GM23248 (cell line): Measurements from ENCODE around the gene MYZAP. TPM values are rescaled to one million over a fixed set of nuclear protein-coding genes. Genes with fewer than 3 reads are reported as not detected.
"Not testable (repeated sequence)": the region's sequence is repeated elsewhere in the genome, so short reads cannot be mapped to it uniquely, and the experiment has no call there.

Experiments
- DNase-seq: peaks from one replicate; pipeline ENCODE4 v3.0.0-alpha.2; 2015
- H2AFZ ChIP-seq: fragments of 200-600 bp; sonication (generic); 2 replicates; pipeline ENCODE4 v1.6.1; 2016; ENCODE audit warnings: antibody characterized with exemption
- H3F3A ChIP-seq: fragments of 200-600 bp; sonication (generic); 2 replicates; pipeline ENCODE4 v1.6.1; 2016; ENCODE audit warnings: mild to moderate bottlenecking, antibody characterized with exemption, mixed run types; ENCODE audit not compliant: insufficient read depth
- H3K27ac ChIP-seq: fragments of 200-600 bp; sonication (generic); 2 replicates; pipeline ENCODE4 v1.5.1; 2016; ENCODE audit warnings: mild to moderate bottlenecking
- H3K27me3 ChIP-seq: fragments of 200-600 bp; sonication (generic); replicated peaks from 2 replicates; pipeline ENCODE4 v1.6.1; 2016; ENCODE audit warnings: mild to moderate bottlenecking; ENCODE audit not compliant: insufficient read depth
- H3K36me3 ChIP-seq: fragments of 200-600 bp; sonication (generic); 2 replicates; pipeline ENCODE4 v1.6.1; 2016; ENCODE audit warnings: low read depth, mild to moderate bottlenecking
- H3K4me1 ChIP-seq: fragments of 200-600 bp; sonication (generic); 2 replicates; pipeline ENCODE4 v1.6.1; 2016; ENCODE audit warnings: mild to moderate bottlenecking; ENCODE audit not compliant: insufficient read depth
- H3K4me2 ChIP-seq: fragments of 200-600 bp; sonication (generic); one replicate; pipeline ENCODE4 v1.6.1; 2016; ENCODE audit warnings: mild to moderate bottlenecking; ENCODE audit not compliant: unreplicated experiment
- H3K4me3 ChIP-seq: fragments of 200-600 bp; sonication (generic); 2 replicates; pipeline ENCODE4 v1.5.1; 2016; ENCODE audit warnings: mild to moderate bottlenecking
- H3K79me2 ChIP-seq: fragments of 200-600 bp; sonication (generic); 2 replicates; pipeline ENCODE4 v1.6.1; 2016; ENCODE audit warnings: mild to moderate bottlenecking; ENCODE audit not compliant: insufficient read depth
- H3K9ac ChIP-seq: fragments of 200-600 bp; sonication (generic); 2 replicates; pipeline ENCODE4 v1.6.1; 2016; ENCODE audit warnings: mild to moderate bottlenecking
- H3K9me2 ChIP-seq: fragments of 200-600 bp; sonication (generic); 2 replicates; pipeline ENCODE4 v1.6.1; 2016; ENCODE audit warnings: mixed run types, mild to moderate bottlenecking, moderate library complexity; ENCODE audit not compliant: insufficient read depth
- H3K9me3 ChIP-seq: fragments of 200-600 bp; sonication (generic); one replicate; pipeline ENCODE4 v1.6.1; 2017; ENCODE audit warnings: low read depth
- H4K20me1 ChIP-seq: fragments of 200-600 bp; sonication (generic); 2 replicates; pipeline ENCODE4 v1.6.0; 2016; ENCODE audit not compliant: insufficient read depth
- EZH2 ChIP-seq: fragments of 200-600 bp; sonication (generic); IDR thresholded peaks from 2 replicates; pipeline ENCODE4 v1.6.1; 2018; ENCODE audit warnings: antibody characterized with exemption, mild to moderate bottlenecking; ENCODE audit not compliant: insufficient read depth, poor library complexity, severe bottlenecking
- EZH2phosphoT487 ChIP-seq: fragments of 200-600 bp; sonication (generic); IDR thresholded peaks from 2 replicates; pipeline ENCODE4 v1.6.1; 2018; ENCODE audit warnings: antibody characterized with exemption, moderate library complexity, mild to moderate bottlenecking, low read depth; ENCODE audit not compliant: insufficient read depth
- whole genome bisulfite sequencing, 2 experiments: methylation state at CpG; one replicate each; pipeline ENCODE4 v1.1.6; 2015 to 2017; ENCODE audit warnings: low lambda C conversion rate in 2 of 2, low coverage in 1 of 2; ENCODE audit errors: missing lambda C conversion rate in 2 of 2; 5-methylcytosine and 5-hydroxymethylcytosine counted together
- in situ Hi-C: fragments of 300-500 bp; cut with MboI; formaldehyde crosslinking; loops from 2 replicates; pipeline ENCODE4 v1.15.0; 2020
- polyA plus RNA-seq: library from polyadenylated mRNA; unstranded; fragments of >200 nt; fragmentation: Nextera tagmentation; extraction: Ambion mirVana; gene quantifications from 2 replicates; pipeline ENCODE4 v1.2.1, GENCODE V29; 2016
- total RNA-seq: library from RNA; depleted of rRNA; stranded (reverse); fragments of >200 nt; shearing (Covaris generic); gene quantifications from 2 replicates; pipeline ENCODE4 v1.2.3, GENCODE V29; 2014

Gene MYZAP
- total and polyA plus RNA-seq, 2 experiments from 2014 or later, result 0.11 TPM; not detected in 1

DNA sequence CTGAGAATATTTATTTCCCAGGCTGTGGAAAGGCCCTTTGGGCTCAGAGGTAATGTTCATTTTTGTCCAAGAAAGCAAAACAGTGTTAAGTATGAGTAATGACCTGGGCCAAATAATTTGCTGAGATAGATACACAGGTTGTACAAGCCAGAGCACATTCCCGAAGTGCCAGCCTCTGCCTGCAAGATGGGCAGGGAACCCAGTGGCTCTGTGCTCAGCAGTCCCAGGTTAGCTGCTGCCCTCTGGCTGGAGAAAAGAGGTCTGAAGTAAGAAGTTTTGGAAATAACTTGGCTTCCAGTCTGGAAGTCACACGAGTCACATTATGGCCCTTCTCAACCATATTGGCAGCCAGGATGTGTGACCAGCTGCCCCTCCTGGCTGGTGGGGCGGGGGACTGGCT is 20.2 kb downstream of the MYZAP start:
- DNase-seq, result peak; percentile 44
- no peak overlapping the region for H3K4me2 ChIP-seq
- no peak overlapping the region for H3K9ac ChIP-seq
- H4K20me1 ChIP-seq, result no peaks in the 10 kb centered on the region
- 15 to 24% methylated on average over 3 of the region's 3 CpGs for WGBS, 2 experiments
- no peaks in the 10 kb centered on the region for H3K9me3 ChIP-seq
- in situ Hi-C loops, result no loop called here
- H3K9me2 ChIP-seq, result no peaks in the 10 kb centered on the region
- TF ChIP-seq EZH2phosphoT487 (no peak), EZH2 (no peak)
- H3F3A ChIP-seq, result 0 out of 2 replicates have a peak, but pooled peaks cover 4% of the 10 kb centered on the region
- H3K36me3 ChIP-seq, result no peaks in the 10 kb centered on the region
- H3K79me2 ChIP-seq, result no peaks in the 10 kb centered on the region
- no peak overlapping the region for H3K27ac ChIP-seq
- no peak overlapping the region for H3K4me3 ChIP-seq
- no peaks in the 10 kb centered on the region for H3K27me3 ChIP-seq
- 0 out of 2 replicates have a peak, but pooled peaks cover 5% of the 10 kb centered on the region for H3K4me1 ChIP-seq
- H2AFZ ChIP-seq, result no peak overlapping the region

DNA sequence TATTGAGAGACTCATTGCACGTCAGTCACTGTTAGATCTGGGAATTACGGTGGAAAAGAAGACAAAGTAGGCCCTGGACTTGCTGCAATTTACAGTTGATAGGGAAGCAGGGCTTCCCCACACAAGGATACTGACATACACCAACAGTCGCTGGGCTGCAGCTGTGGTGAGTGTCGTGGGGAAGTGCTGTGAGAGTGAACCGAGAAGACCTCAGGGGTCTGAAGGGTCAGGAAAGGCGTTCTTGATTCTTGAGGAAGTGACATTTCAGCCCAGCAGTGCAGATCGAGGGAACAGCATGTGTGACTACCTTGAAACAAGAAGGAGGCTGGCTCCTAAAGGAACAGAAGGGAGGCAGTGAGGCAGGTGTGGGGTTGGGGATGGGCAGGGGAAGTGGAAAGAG is 22.5 kb downstream of the MYZAP start:
- TF ChIP-seq EZH2, result no peak
- no peak for TF ChIP-seq EZH2phosphoT487
- Histone ChIP-seq H2AFZ (no peak overlapping the region), H3K79me2 (no peaks in the 10 kb centered on the region), H3K27ac (no peak overlapping the region), H3K9ac (no peak overlapping the region), H3K9me2 (no peaks in the 10 kb centered on the region), H3K4me2 (no peak overlapping the region), H4K20me1 (no peaks in the 10 kb centered on the region), H3K36me3 (no peaks in the 10 kb centered on the region), H3K4me3 (no peak overlapping the region), H3K27me3 (no peaks in the 10 kb centered on the region), H3K9me3 (no peaks in the 10 kb centered on the region), H3F3A (0 out of 2 replicates have a peak, but pooled peaks cover 4% of the 10 kb centered on the region), H3K4me1 (0 out of 2 replicates have a peak, but pooled peaks cover 5% of the 10 kb centered on the region)
- no peak for DNase-seq
- in situ Hi-C loops, result no loop called here
- WGBS, 2 experiments, result 72 to 73% methylated on average over 7 of the region's 7 CpGs

DNA sequence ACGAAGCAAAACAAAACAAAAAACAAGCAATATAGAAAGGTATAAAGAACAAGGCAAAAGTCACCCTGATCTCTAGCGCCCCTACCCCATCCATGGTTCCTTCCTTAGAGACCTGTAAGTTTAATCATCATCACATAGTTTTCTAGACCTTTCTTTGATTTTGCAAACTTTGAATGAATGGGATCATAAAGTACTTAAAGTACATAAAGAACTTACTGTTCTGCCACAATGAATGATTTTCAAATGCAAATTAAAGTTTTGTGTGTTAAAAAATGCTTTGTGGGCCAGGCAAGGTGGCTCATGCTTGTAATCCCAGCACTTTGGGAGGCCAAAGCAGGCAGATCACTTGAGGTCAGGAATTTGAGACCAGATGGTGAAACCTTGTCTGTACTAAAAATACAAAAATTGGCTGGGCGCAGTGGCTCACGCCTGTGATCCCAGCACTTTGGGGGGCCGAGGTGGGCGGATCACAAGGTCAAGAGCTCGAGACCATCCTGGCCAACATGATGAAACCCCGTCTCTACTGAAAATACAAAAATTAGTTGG is 24.3 kb downstream of the MYZAP start:
- WGBS, 2 experiments, result 80% methylated on average over 8 of the region's 8 CpGs
- H3K4me2 ChIP-seq, H2AFZ ChIP-seq, H3K27ac ChIP-seq, H3K9me2 ChIP-seq, H3K9me3 ChIP-seq, in situ Hi-C loops, H3K27me3 ChIP-seq, H3K4me1 ChIP-seq, H3F3A ChIP-seq, H3K79me2 ChIP-seq, H3K9ac ChIP-seq, DNase-seq, H3K36me3 ChIP-seq, H4K20me1 ChIP-seq, H3K4me3 ChIP-seq: not testable (repeated sequence)

DNA sequence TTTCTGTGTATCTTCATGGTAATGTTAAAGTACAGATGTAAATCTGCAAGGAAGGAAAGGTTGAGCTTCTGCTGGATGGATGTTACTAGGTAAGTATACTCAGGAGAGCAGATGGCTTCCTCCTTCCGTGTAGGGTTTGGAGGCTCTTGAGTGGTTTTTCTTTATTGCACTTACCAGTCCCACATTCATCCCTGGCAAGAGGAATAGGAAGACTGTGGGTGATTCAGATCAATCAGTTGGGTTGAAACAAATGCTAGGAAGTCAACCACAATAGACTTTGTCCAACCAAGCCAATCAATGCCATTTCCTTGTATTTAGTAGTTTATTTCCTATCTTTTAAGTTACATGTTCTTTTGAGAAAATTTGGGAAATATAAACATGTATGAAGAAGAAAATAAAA is 26.6 kb downstream of the MYZAP start:
- Histone ChIP-seq H3K36me3 (no peaks in the 10 kb centered on the region), H3K27me3 (no peaks in the 10 kb centered on the region), H3K79me2 (no peaks in the 10 kb centered on the region), H3K4me2 (no peak overlapping the region), H2AFZ (no peak overlapping the region), H3K27ac (no peak overlapping the region), H3K9ac (no peak overlapping the region), H3F3A (no peaks in the 10 kb centered on the region), H3K4me3 (no peak overlapping the region), H4K20me1 (no peaks in the 10 kb centered on the region), H3K4me1 (no peaks in the 10 kb centered on the region), H3K9me2 (no peaks in the 10 kb centered on the region), H3K9me3 (no peaks in the 10 kb centered on the region)
- WGBS, 2 experiments, result 52 to 84% methylated on average over 1 of the region's 1 CpG
- TF ChIP-seq EZH2 (no peak), EZH2phosphoT487 (no peak)
- in situ Hi-C loops, result no loop called here
- DNase-seq, result no peak

- H3K27ac ChIP-seq, result no peak overlapping the region
- H2AFZ ChIP-seq, result no peak overlapping the region
- no peaks in the 10 kb centered on the region for H3F3A ChIP-seq
- no peaks in the 10 kb centered on the region for H3K9me3 ChIP-seq
- in situ Hi-C loops, result no loop called here
- no peak overlapping the region for H3K4me2 ChIP-seq
- H4K20me1 ChIP-seq, result no peaks in the 10 kb centered on the region
- no peaks in the 10 kb centered on the region for H3K4me1 ChIP-seq
- no peak for TF ChIP-seq EZH2
- TF ChIP-seq EZH2phosphoT487, result no peak
- no peaks in the 10 kb centered on the region for H3K27me3 ChIP-seq
- 81 to 90% methylated on average over 3 of the region's 3 CpGs for WGBS, 2 experiments
- no peak overlapping the region for H3K9ac ChIP-seq
- no peak overlapping the region for H3K4me3 ChIP-seq
- peak; percentile 20 for DNase-seq
- no peaks in the 10 kb centered on the region for H3K36me3 ChIP-seq
- H3K9me2 ChIP-seq, result no peaks in the 10 kb centered on the region
- no peaks in the 10 kb centered on the region for H3K79me2 ChIP-seq
Observed at GRCh38 chr15:57619746-57620145, 28.0 kb downstream of the MYZAP start.
